Stimulated activated effector memory CD8-positive, alpha-beta T cell treated with anti-CD3 and anti-CD28 coated beads, Interleukin-12 subunit alpha, Interleukin-12 subunit beta, amount 100 ng/mL, for 72 hours (primary cell): ENCODE measurements around the gene ZNF384.
"Not testable (repeated sequence)": the region's sequence is repeated elsewhere in the genome, so short reads cannot be mapped to it uniquely, and the experiment has no call there.

Source experiments
- ATAC-seq: fragments of 150-1000 bp; cut with Tn5 transposase; 2 replicates; pipeline ENCODE4 v1.10.0; 2021
- DNase-seq, 2 donors: peaks; one replicate each; pipeline ENCODE4 v3.0.0; 2021 to 2022; ENCODE audit warnings: low spot score in 2 of 2
- H3K27ac Mint-ChIP-seq: one replicate; pipeline ENCODE4 v1.8.0; 2022; ENCODE audit warnings: mild to moderate bottlenecking, mixed read lengths
- H3K36me3 Mint-ChIP-seq: one replicate; pipeline ENCODE4 v1.8.0; 2022; ENCODE audit warnings: mild to moderate bottlenecking, mixed read lengths
- H3K4me1 Mint-ChIP-seq: one replicate; pipeline ENCODE4 v1.8.0; 2022; ENCODE audit warnings: mixed read lengths
- H3K4me3 Mint-ChIP-seq: one replicate; pipeline ENCODE4 v1.8.0; 2022; ENCODE audit warnings: mild to moderate bottlenecking, mixed read lengths
- H3K9me3 Mint-ChIP-seq: one replicate; pipeline ENCODE4 v1.8.0; 2022; ENCODE audit warnings: mixed read lengths

The ZNF384 gene

GRCh38 chr12:6688999-6689882 is at the start of gene ZNF384:
TSS of gene ZNF384 (minus strand) at chr12:6689375. CDS start at chr12:6679520, 9,855 bp downstream.
- Mint-ChIP-seq H3K27ac (peak within 1 kb of the TSS; percentile 97), H3K4me3 (peak within 1 kb of the TSS; percentile 84), H3K36me3 (peaks cover 60% of the 10 kb centered on the region), H3K9me3 (no peaks in the 10 kb centered on the region), H3K4me1 (peaks cover 61% of the 10 kb centered on the region)
- ATAC-seq (peak; percentile 89), DNase-seq (peak; percentile 78 to 96)

GRCh38 chr12:6736754-6737153 is 47.6 kb upstream of the ZNF384 start:
- H3K36me3 Mint-ChIP-seq: peaks cover 25% of the 10 kb centered on the region
- peaks cover 6% of the 10 kb centered on the region for H3K4me1 Mint-ChIP-seq
- ATAC-seq: no peak
- no peak overlapping the region for H3K27ac Mint-ChIP-seq
- no peak for DNase-seq
- no peak overlapping the region for H3K4me3 Mint-ChIP-seq
- H3K9me3 Mint-ChIP-seq: no peaks in the 10 kb centered on the region

DNA sequence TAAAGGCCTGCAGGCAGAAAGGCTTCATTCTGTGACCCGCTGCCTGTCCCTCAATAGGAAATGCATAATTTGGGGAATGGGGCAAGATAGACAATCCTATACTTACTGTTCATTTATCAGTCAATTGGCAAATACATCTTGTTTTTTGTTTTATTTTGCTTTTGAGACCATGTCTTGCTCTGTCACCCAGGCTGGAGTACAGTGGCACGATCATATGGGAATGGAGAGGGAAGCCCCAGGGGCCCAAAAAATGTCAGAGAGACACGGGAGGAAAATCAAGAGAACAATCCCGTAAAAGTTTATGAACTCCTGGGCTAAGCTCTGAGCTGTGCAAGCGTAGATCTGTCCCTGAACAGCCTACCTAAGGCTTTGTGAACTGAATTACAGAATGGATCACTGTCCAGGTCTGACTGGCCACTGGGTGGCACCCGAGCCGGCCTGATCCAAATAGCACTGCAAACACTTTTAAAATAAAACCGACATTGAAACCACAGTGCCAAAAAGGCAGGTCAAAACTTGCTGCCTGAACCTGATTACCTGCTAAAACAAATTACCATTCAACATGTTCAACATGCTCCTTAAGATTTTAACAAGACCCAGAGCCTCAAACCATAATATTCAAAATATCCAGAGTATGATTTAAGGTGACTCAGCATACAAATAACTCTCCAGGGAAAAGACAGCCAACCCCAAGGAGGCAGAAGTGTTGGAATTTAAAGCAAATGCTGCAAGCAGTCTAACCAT is 46.4 kb upstream of the ZNF384 start:
- peak; percentile 76 for ATAC-seq
- DNase-seq: no peak

GRCh38 chr12:6734506-6735387 is 45.6 kb upstream of the ZNF384 start:
- Mint-ChIP-seq H3K4me1 (peaks cover 6% of the 10 kb centered on the region), H3K9me3 (no peaks in the 10 kb centered on the region), H3K27ac (no peak overlapping the region), H3K36me3 (peaks cover 45% of the 10 kb centered on the region), H3K4me3 (no peak overlapping the region)
- DNase-seq (no peak), ATAC-seq (no peak)

More for the DNA sequence above, 46.4 kb upstream of the ZNF384 start:
- Mint-ChIP-seq H3K27ac (peak overlapping the region; percentile 50), H3K9me3 (no peaks in the 10 kb centered on the region), H3K36me3 (peaks cover 36% of the 10 kb centered on the region), H3K4me3 (no peak overlapping the region), H3K4me1 (peaks cover 6% of the 10 kb centered on the region)

DNA sequence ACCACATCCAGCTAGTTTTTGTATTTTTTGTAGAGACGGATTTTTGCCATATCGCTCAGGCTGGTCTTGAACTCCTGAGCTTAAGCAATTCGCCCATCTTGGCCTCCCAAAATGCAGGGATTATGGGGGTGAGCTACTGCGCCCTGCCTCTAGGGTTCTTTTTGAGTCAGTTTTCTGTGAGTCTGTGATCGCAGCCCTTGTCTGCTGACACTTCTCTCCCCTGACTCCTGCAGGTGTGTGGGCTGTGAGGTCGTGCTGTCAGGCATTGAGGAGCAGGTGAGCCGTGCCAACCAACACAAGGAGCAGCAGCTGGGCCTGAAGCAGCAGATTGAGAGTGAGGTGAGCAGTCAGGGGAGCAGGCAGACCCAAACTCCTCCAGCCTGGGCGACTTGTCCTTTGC is 41.0 kb upstream of the ZNF384 start:
- Mint-ChIP-seq H3K4me1 (no peaks in the 10 kb centered on the region), H3K9me3 (no peaks in the 10 kb centered on the region), H3K4me3 (no peak overlapping the region), H3K36me3 (peaks cover 68% of the 10 kb centered on the region), H3K27ac (no peak overlapping the region)
- ATAC-seq (no peak), DNase-seq (no peak)

- Mint-ChIP-seq H3K36me3 (peaks cover 69% of the 10 kb centered on the region), H3K27ac (no peak overlapping the region), H3K4me1 (peaks cover 5% of the 10 kb centered on the region), H3K4me3 (no peak overlapping the region), H3K9me3 (no peaks in the 10 kb centered on the region)
- DNase-seq (no peak), ATAC-seq (no peak)
Measured at GRCh38 chr12:6729186-6729585, 40.0 kb upstream of the ZNF384 start.

GRCh38 chr12:6725350-6725749 is 36.2 kb upstream of the ZNF384 start:
- Mint-ChIP-seq H3K4me1 (peaks cover 21% of the 10 kb centered on the region), H3K9me3 (no peaks in the 10 kb centered on the region), H3K27ac (no peak overlapping the region), H3K36me3 (peaks cover 44% of the 10 kb centered on the region), H3K4me3 (peak overlapping the region; percentile 88)
- no peak for ATAC-seq
- no peak for DNase-seq

DNA sequence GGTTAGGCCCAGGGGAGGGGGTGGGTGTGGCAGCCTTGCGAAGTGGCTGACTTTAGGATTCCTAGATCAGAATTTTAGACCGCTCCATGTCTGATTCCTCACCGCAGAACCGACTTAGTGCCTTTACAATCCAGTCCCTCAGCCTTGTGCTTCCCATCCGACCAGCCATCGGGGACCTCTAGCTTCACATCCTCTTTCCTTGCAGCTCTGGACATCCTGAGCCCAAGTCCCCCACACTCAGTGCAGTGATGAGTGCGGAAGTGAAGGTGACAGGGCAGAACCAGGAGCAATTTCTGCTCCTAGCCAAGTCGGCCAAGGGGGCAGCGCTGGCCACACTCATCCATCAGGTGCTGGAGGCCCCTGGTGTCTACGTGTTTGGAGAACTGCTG is 35.2 kb upstream of the ZNF384 start:
- H3K4me3 Mint-ChIP-seq: peak overlapping the region; percentile 88
- ATAC-seq (peak; percentile 49), DNase-seq (peak in 1 of 2 donors; percentile 68)
- peaks cover 35% of the 10 kb centered on the region for H3K36me3 Mint-ChIP-seq
- peak overlapping the region; percentile 95 for H3K27ac Mint-ChIP-seq
- H3K4me1 Mint-ChIP-seq: peaks cover 21% of the 10 kb centered on the region
- H3K9me3 Mint-ChIP-seq: no peaks in the 10 kb centered on the region

DNA sequence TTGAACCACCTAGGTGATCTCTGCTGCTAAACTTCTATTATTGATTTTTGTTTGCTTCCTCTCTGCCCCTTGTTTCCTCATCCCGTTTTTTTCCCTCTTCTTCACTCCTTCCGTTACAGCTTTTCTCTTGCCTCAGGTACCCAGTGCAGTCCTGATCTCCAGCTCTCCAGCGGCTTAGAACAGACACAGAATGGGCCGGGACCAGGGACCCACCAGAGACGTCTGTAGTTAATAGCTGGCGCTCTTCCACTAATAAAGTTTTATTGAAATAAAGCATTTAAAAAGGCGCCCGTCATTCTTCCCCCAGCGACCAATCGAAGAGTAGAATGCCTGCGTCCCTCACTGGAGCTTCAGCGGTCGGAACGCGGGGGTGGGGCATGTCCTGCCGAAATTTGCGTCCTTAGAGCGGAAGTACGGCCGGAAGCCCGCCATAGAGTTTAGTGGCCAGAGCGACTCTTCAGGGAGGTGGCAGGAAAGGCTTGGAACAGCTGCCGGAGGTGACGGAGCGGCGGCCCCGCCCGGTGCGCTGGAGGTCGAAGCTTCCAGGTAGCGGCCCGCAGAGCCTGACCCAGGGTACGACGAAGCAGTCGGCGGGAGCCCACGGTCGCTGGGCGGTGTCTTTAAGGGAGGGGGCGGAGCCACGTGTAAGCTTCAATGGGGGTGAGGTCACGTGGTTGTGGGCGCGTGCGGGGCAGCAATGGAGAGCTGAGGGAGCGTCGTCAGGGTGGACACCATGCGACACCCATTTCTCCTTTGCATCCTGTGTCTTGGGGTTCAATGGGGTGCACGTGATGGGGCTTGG is 34.6 kb upstream of the ZNF384 start, which contains the start of gene COPS7A:
Gene COPS7A, plus strand, starts transcription at position 440 of the 802 bp plus-strand sequence. CDS start 611 bp downstream, outside the sequence.
- H3K27ac Mint-ChIP-seq: peak within 1 kb of the TSS; percentile 95
- H3K9me3 Mint-ChIP-seq: no peaks in the 10 kb centered on the region
- peaks cover 29% of the 10 kb centered on the region for H3K36me3 Mint-ChIP-seq
- peak within 1 kb of the TSS; percentile 88 for H3K4me3 Mint-ChIP-seq
- DNase-seq (peak; percentile 85 to 98), ATAC-seq (peak; percentile 97)
- H3K4me1 Mint-ChIP-seq: peaks cover 21% of the 10 kb centered on the region

- DNase-seq: no peak
- Mint-ChIP-seq H3K4me1 (peaks cover 21% of the 10 kb centered on the region), H3K4me3 (peak overlapping the region; percentile 88), H3K27ac (no peak overlapping the region), H3K9me3 (no peaks in the 10 kb centered on the region), H3K36me3 (peaks cover 26% of the 10 kb centered on the region)
- ATAC-seq: no peak
Measured at GRCh38 chr12:6722863-6723262, 33.7 kb upstream of the ZNF384 start.

DNA sequence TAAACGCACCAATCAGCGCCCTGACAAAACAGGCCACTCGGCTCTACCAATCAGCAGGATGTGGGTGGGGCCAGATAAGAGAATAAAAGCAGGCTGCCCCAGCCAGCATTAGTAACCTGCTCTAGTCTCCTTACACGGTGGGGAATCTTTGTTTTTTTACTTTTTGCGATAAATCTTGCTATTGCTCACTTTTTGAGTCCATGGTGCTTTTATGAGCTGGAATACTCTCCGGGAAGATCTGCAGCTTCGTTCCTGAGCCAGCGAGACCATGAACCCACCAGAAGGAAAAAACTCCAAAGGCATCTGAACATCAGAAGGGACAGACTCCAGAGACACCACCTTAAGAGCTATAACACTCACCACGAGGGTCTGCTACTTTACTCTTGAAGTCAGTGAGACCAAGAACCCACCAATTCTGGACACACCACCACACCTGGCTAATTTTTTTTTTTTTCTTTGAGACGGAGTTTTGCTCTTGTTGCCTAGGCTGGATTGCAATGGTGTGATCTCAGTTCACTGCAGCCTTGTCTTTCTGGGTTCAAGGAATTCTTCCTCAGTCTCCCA is 27.8 kb upstream of the ZNF384 start:
- DNase-seq: no peak
- Mint-ChIP-seq H3K4me1 (no peaks in the 10 kb centered on the region), H3K36me3 (no peaks in the 10 kb centered on the region), H3K27ac (no peak overlapping the region), H3K4me3 (no peak overlapping the region), H3K9me3 (no peaks in the 10 kb centered on the region)
- no peak for ATAC-seq

DNA sequence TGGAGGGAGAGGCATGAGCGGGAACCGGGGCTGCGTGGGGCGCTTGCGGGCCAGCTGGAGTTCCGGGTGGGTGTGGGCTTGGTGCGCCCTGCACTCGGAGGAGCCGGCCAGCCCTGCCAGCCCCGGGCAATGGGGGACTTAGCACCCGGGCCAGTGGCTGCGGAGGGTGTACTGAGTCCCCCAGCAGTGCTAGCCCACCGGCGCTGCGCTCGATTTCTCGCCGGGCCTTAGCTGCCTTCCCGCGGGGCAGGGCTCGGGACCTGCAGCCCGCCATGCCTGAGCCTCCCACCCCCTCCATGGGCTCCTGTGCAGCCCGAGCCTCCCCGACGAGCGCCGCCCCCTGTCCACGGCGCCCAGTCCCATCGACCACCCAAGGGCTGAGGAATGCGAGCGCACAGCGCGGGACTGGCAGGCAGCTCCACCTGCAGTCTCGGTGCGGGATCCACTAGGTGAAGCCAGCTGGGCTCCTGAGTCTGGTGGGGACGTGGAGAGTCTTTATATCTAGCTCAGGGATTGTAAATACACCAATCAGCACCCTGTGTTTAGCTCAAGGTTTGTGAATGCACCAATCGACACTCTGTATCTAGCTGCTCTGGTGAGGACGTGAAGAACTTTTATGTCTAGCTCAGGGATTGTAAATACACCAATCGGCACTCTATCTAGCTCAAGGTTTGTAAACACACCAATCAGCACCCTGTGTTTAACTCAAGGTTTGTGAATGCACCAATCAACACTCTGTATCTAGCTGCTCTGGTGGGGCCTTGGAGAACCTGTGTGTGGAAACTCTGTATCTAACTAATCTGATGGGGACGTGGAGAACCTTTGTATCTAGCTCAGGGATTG is 27.1 kb upstream of the ZNF384 start:
- not testable (repeated sequence) for DNase-seq, H3K4me1 Mint-ChIP-seq, H3K36me3 Mint-ChIP-seq, H3K4me3 Mint-ChIP-seq, ATAC-seq, H3K9me3 Mint-ChIP-seq, H3K27ac Mint-ChIP-seq

GRCh38 chr12:6708960-6709394 is 19.8 kb upstream of the ZNF384 start:
- Mint-ChIP-seq H3K36me3 (no peaks in the 10 kb centered on the region), H3K27ac (peak overlapping the region; percentile 67), H3K4me3 (peak overlapping the region; percentile 59), H3K4me1 (peaks cover 8% of the 10 kb centered on the region), H3K9me3 (no peaks in the 10 kb centered on the region)
- ATAC-seq: peak; percentile 42
- DNase-seq: peak in 1 of 2 donors; percentile 68
